Sigmoid colon (tissue), 7 donors: ENCODE data around the gene PSAT1. TPM values are rescaled to one million over a fixed set of nuclear protein-coding genes. Genes with fewer than 3 reads are reported as not detected.

Source experiments
- DNase-seq: peaks from one replicate; pipeline ENCODE4 v3.0.0-alpha.2; 2019
- H3K27ac ChIP-seq, 4 donors: fragments of 200-600 bp; sonication (generic); one replicate each; pipeline ENCODE4 v1.5.1; 2016 to 2019; ENCODE audit warnings: mild to moderate bottlenecking in 1 of 4
- H3K27me3 ChIP-seq, 3 donors: fragments of 200-600 bp; sonication (generic); one replicate each; pipeline ENCODE4 v1.5.1; 2019; ENCODE audit warnings: mild to moderate bottlenecking in 1 of 3
- H3K36me3 ChIP-seq, 4 donors: fragments of 200-600 bp; sonication (generic); one replicate each; pipeline ENCODE4 v1.5.1; 2016 to 2019
- H3K4me1 ChIP-seq, 4 donors: fragments of 200-600 bp; sonication (generic); one replicate each; pipeline ENCODE4 v1.5.1; 2017 to 2019
- H3K4me3 ChIP-seq, 4 donors: fragments of 200-600 bp; sonication (generic); one replicate each; pipeline ENCODE4 v1.5.1; 2017 to 2019; ENCODE audit warnings: mild to moderate bottlenecking in 2 of 4, moderate library complexity in 1 of 4
- H3K9me3 ChIP-seq, 4 donors: fragments of 200-600 bp in 3 of 4; sonication (generic) in 3 of 4; one replicate each; pipeline versions ENCODE4 v1.5.1 to v1.6.1; 2013 to 2019
- EP300 ChIP-seq, 4 donors: sonication (generic); formaldehyde crosslinking; IDR thresholded peaks; one replicate each; pipeline ENCODE4 v1.6.1; 2017; ENCODE audit warnings: antibody characterized with exemption in 4 of 4
- POLR2A ChIP-seq, 2 donors: fragments of 450-650 bp; IDR thresholded peaks; one replicate each; pipeline ENCODE4 v1.6.1; 2016; ENCODE audit warnings: antibody characterized with exemption in 2 of 2, mild to moderate bottlenecking in 2 of 2, moderate library complexity in 2 of 2
- POLR2AphosphoS5 ChIP-seq, 4 donors: sonication (generic); formaldehyde crosslinking; IDR thresholded peaks; one replicate each; pipeline ENCODE4 v1.6.1; 2017; ENCODE audit warnings: antibody characterized with exemption in 4 of 4
- WGBS, 2 donors: extraction: QIAGEN DNeasy Blood & Tissue Kit; methylation state at CpG; one replicate each; pipeline ENCODE4 v1.1.7; 2013; 5-methylcytosine and 5-hydroxymethylcytosine counted together
- intact Hi-C: fragments of 100-400 bp; cut with DNase I; formaldehyde crosslinking; loops from one replicate; pipeline ENCODE4 v1.15.1; 2023
- polyA plus RNA-seq, 3 donors: library from polyadenylated mRNA; stranded (reverse); fragments of 200-250 nt; gene quantifications; one replicate each; pipeline ENCODE4 v1.2.3, GENCODE V29; 2013
- total RNA-seq, 4 donors: library from RNA; depleted of rRNA; stranded (reverse); fragments of >200 nt; gene quantifications; one replicate each; pipeline ENCODE4 v1.1.0, GENCODE V29; 2016
- TF ChIP-seq, protein P1 (sequence below), 4 experiments: fragments of 450-650 bp in 3 of 4; fragments of 200-600 bp in 1 of 4; IDR thresholded peaks; one replicate each; pipeline ENCODE4 v1.5.1; 2016 to 2019; ENCODE audit warnings: antibody characterized with exemption in 4 of 4, mild to moderate bottlenecking in 3 of 4, moderate library complexity in 2 of 4
- donor health status: healthy with polysubstance abuse.
- donor health status: Bipolar disorder and iron deficiency.
- donor health status: healthy.

Gene PSAT1
- total and polyA plus RNA-seq, 7 donors = 1.2 to 34.4 (median 2.5) TPM

DNA sequence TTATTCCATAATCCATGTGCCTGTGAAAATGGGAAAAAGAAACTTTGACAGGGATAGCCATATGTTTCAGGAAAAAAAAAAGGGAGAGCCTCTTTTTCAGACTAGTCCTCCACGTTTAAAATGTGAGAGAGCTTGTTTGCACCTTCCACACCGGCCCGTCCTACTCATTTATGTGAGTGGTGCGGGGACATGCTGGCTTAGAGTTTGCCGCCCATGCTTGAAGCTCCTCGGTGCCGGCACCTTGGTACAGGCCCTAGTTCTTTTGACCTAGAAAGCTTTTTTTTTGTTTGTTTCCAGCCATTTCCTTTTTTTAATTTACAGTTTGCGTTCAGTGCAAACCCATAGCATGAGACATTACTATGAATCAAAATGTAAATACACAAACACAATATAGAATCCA, 27.8 kb downstream of the PSAT1 start:
- TF ChIP-seq POLR2A (IDR thresholded peaks at IDR 0.05) (no peak), POLR2AphosphoS5 (IDR thresholded peaks at IDR 0.05) (no peak), EP300 (IDR thresholded peaks at IDR 0.05) (no peak)
- TF ChIP-seq, protein P1, sequence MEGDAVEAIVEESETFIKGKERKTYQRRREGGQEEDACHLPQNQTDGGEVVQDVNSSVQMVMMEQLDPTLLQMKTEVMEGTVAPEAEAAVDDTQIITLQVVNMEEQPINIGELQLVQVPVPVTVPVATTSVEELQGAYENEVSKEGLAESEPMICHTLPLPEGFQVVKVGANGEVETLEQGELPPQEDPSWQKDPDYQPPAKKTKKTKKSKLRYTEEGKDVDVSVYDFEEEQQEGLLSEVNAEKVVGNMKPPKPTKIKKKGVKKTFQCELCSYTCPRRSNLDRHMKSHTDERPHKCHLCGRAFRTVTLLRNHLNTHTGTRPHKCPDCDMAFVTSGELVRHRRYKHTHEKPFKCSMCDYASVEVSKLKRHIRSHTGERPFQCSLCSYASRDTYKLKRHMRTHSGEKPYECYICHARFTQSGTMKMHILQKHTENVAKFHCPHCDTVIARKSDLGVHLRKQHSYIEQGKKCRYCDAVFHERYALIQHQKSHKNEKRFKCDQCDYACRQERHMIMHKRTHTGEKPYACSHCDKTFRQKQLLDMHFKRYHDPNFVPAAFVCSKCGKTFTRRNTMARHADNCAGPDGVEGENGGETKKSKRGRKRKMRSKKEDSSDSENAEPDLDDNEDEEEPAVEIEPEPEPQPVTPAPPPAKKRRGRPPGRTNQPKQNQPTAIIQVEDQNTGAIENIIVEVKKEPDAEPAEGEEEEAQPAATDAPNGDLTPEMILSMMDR (IDR thresholded peaks at IDR 0.05) = no peak
- intact Hi-C loops = loop anchor here (5.0 kb wide), 1 partner anchor 38 kb away; no protein-coding TSS in a partner anchor

DNA sequence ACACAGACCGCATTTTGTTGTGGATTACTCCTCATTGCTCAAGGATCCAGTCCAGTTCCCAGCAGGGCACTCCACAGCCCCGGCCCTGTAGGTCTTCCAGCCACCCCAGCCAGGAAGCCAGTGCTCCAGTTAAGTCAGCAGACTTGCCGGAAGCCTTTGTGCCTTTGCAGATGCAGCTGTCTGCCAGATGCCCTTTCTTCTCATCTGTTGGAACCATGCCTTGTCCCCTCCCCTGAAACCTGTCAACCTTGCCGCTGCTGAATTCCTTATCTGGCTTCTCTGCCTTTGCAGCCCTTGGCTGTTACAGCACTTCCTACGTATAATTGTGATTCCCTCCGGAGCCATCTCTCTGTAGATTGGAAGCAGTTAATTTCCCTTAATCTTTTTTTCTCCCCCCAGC, 28.4 kb downstream of the PSAT1 start:
- intact Hi-C loops = loop anchor here (5.0 kb wide), 1 partner anchor 37 kb away; no protein-coding TSS in a partner anchor
- TF ChIP-seq POLR2AphosphoS5 (IDR thresholded peaks at IDR 0.05) = peak in 1 of 4 donors; percentile 44
- TF ChIP-seq, protein P1 (IDR thresholded peaks at IDR 0.05) = no peak
- Histone ChIP-seq H3K36me3 (no peaks in the 10 kb centered on the region), H3K4me3 (no peak overlapping the region), H3K27ac (peak overlapping the region in 1 of 4 donors; percentile 24), H3K27me3 (no peaks in the 10 kb centered on the region), H3K4me1 (peaks cover 0 to 17% (median 13%) of the 10 kb centered on the region in 4 donors), H3K9me3 (no peaks in the 10 kb centered on the region)
- WGBS, 2 donors = 13 to 41% methylated on average over 6 of the region's 6 CpGs
- DNase-seq = no peak

More for the DNA sequence above, 27.8 kb downstream of the PSAT1 start:
- WGBS, 2 donors = 91 to 94% methylated on average over 8 of the region's 8 CpGs
- Histone ChIP-seq H3K27ac (no peak overlapping the region), H3K27me3 (no peaks in the 10 kb centered on the region), H3K4me1 (peaks cover 0 to 17% (median 13%) of the 10 kb centered on the region in 4 donors), H3K9me3 (no peaks in the 10 kb centered on the region), H3K36me3 (no peaks in the 10 kb centered on the region), H3K4me3 (no peak overlapping the region)
- no peak for DNase-seq

DNA sequence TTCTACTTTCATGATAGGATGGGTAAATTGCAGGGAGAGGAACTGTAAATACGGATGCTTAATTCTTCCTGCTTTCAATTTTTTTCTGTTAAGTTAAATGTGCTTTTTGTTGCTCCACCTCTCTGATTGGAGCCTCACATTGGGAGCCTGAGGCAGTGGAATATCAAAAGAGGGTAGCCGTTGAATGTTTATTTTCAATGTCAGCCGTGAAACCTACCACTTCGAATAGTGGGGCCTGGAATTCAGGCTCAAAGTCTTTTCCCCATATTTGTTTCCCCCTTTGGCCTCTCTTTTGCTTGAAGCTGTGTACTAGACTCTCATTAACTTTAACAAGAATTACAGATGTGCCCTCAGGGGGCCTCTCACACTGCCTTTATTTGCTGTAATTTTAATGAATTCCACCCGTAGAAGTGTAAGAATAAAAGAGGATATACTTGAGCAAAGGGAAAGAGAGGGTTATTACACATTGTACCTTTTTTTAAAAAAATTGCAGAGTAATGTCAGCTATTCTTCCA, 29.0 kb downstream of the PSAT1 start:
- 24 to 66% methylated on average over 5 of the region's 5 CpGs for WGBS, 2 donors
- Histone ChIP-seq H3K4me3 (no peak overlapping the region), H3K27ac (peak overlapping the region in 1 of 4 donors; percentile 24), H3K9me3 (no peaks in the 10 kb centered on the region), H3K27me3 (no peaks in the 10 kb centered on the region), H3K36me3 (no peaks in the 10 kb centered on the region), H3K4me1 (peaks cover 0 to 17% (median 13%) of the 10 kb centered on the region in 4 donors)
- intact Hi-C loops = loop anchor here (5.0 kb wide), 1 partner anchor 36 kb away; no protein-coding TSS in a partner anchor
- DNase-seq = no peak
- no peak for TF ChIP-seq POLR2AphosphoS5 (IDR thresholded peaks at IDR 0.05)

DNA sequence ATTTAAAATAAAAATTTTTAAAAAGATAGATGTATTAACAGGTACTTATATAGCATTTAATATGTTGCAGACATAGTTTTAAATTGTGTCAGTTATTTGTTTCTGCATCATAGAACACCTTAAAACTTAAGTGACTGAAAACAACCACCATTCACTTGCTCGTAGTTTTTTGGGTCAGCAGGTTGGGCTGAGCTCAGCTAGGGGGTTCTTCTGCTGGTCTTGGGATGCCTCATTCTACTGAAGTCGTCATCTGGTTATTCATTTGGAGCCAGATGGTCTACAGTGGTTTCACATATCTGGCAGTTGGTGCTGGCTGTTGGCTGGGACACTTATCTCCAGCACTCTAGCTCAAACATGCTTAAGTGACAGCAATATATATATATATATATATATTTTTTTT, 29.6 kb downstream of the PSAT1 start:
- no peaks in the 10 kb centered on the region for H3K36me3 ChIP-seq
- intact Hi-C loops = loop anchor here (5.0 kb wide), 1 partner anchor 36 kb away; no protein-coding TSS in a partner anchor

DNA sequence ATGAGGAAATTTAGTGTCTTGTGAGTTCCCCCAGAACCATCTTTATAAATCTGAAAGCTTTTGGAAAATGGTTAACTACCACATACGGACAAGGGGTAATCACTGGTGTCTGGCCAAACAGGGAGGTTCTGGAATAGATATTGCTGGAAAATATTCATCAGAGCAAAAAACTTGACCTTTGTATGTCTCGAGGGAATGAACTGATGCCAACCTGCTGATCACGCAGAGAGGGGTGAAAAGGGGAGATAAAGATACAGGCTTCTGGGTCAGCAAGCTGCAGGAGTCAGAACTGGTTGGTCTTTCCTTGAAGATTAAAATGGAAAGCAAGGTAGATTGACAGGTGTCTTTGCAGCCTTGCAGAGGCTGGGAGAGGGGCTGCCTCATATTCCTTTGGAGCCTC, 35.5 kb downstream of the PSAT1 start:
- Histone ChIP-seq H3K4me1 (no peaks in the 10 kb centered on the region), H3K4me3 (no peak overlapping the region), H3K27ac (no peak overlapping the region), H3K27me3 (no peaks in the 10 kb centered on the region), H3K9me3 (no peaks in the 10 kb centered on the region), H3K36me3 (no peaks in the 10 kb centered on the region)
- 86 to 87% methylated on average over 3 of the region's 3 CpGs for WGBS, 2 donors
- no peak for DNase-seq
- intact Hi-C loops = no loop called here
- TF ChIP-seq EP300 (IDR thresholded peaks at IDR 0.05) (no peak), POLR2A (IDR thresholded peaks at IDR 0.05) (no peak), POLR2AphosphoS5 (IDR thresholded peaks at IDR 0.05) (no peak)
- TF ChIP-seq, protein P1 (IDR thresholded peaks at IDR 0.05) = no peak

More for the DNA sequence above, 29.6 kb downstream of the PSAT1 start:
- Histone ChIP-seq H3K4me3 (no peak overlapping the region), H3K9me3 (no peaks in the 10 kb centered on the region), H3K4me1 (peaks cover 0 to 17% (median 13%) of the 10 kb centered on the region in 4 donors), H3K27me3 (no peaks in the 10 kb centered on the region), H3K27ac (no peak overlapping the region)
- TF ChIP-seq, protein P1 (IDR thresholded peaks at IDR 0.05) = no peak
- TF ChIP-seq POLR2AphosphoS5 (IDR thresholded peaks at IDR 0.05) (no peak), EP300 (IDR thresholded peaks at IDR 0.05) (no peak), POLR2A (IDR thresholded peaks at IDR 0.05) (no peak)
- DNase-seq = no peak
- WGBS, 2 donors = 87 to 93% methylated on average over 2 of the region's 2 CpGs
